Measurements from ENCODE around the gene ITLN2.

DNA sequence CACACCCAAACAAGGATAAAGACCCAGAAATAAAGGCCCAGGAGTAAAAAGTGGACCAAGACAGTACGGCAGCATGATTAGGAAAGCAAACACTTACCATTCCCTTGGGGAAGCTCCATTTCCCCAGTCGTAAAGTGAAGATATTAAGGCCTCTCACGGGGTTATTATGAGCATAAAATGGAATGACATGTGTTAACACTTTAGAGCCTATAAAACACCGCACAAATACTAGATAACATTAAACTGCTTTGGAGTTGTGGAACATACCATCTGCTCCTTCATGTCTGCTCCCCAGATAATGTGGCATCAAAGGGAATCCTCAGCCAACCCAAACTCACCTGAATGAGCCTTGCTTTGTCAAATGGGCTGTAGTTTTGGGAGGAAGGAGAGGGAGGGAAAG lies 8.9 kb upstream of the ITLN2 start:
- TF ChIP-seq SPI1 (IDR thresholded peaks at IDR 0.05; ENCODE audit: low read depth, low read length) (no peak), POLR2AphosphoS5 (IDR thresholded peaks at IDR 0.05; ENCODE audit: low read depth, low read length) (no peak), POLR2A (IDR thresholded peaks at IDR 0.05; ENCODE audit: low read depth, low read length) (no peak), POU2F2 (IDR thresholded peaks at IDR 0.05; ENCODE audit: low read depth, low read length) (no peak), TAF1 (IDR thresholded peaks at IDR 0.05; ENCODE audit: low read depth, low read length) (no peak), PAX5 (IDR thresholded peaks at IDR 0.05; ENCODE audit: insufficient read depth, low read length, severe bottlenecking) (no peak)
